GM15510 (cell line): ENCODE results near the gene MRPL49.

Source experiments
- POLR2A ChIP-seq: IDR thresholded peaks from 3 replicates; pipeline ENCODE4 v1.6.1; 2011; ENCODE audit warnings: borderline replicate concordance; ENCODE audit not compliant: insufficient read length; ENCODE audit errors: extremely low read depth

The MRPL49 gene

DNA sequence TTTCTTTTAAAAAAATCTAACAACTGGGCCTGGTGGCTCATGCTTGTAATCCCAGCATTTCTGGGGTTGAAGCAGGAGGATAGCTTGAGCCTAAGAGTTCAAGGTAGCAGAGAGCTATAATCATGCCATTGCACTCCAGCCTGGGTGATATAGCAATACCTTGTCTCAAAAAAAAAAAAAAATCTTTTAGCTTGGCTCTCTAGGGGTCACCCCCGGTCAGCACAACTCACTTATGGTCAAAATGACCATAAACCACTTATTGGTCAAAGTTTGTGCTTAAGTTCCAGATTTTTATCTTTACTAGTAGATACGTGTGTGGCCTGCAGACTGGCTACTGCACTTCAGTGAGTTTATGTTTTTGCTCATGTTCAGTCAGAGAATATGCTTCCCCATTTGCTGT lies 41.6 kb downstream of the MRPL49 start:
- no peak for TF ChIP-seq POLR2A

GRCh38 chr11:65165410-65166317 lies 43.5 kb downstream of the MRPL49 start:
- no peak for TF ChIP-seq POLR2A

DNA sequence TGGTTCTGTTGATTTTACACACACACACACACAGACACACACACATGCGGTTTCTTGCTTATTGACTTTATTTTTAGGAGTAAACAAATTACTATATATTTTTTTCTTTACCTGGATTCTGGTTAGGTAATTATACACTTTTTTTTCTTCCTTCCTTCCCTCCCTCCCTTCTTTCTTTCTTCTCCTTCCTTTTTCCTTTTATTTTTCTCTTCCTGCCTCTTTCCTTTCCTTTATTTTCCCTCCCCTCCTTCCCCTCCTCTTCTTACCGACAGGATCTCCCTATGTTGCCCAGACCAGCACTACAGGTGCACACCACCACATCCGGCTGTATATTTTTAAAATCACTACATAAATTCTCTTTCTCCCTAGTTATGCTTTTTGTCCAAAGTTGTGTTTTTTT lies 44.8 kb downstream of the MRPL49 start:
- TF ChIP-seq POLR2A, result no peak

DNA sequence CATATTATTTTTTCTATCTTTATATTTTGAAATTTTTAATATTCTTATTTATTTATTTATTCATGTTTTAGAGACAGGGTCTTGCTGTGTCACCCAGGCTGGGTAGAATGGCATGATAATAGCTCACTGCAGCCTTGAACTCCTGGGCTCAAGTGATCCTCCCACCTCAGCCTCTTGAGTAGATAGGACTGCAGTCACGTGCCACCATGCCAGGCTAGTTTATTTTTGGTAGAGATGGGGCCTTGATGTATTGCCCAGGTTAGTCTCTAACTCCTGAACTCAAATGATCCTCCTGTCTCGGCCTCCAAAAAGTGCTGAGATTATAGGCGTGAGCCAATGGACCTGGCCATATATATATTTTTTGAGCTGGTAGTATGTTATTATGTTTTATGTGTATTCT lies 45.5 kb downstream of the MRPL49 start:
- TF ChIP-seq POLR2A, result no peak

- no peak for TF ChIP-seq POLR2A
These were observed 47.1 kb downstream of the MRPL49 start for GRCh38 chr11:65169164-65169641.

- TF ChIP-seq POLR2A, result no peak
These were observed 48.0 kb downstream of the MRPL49 start, which contains the start of gene SPDYC for GRCh38 chr11:65170058-65170534. SPDYC (plus strand) TSS chr11:65170233; CDS start chr11:65171358, 1,125 bp downstream.

DNA sequence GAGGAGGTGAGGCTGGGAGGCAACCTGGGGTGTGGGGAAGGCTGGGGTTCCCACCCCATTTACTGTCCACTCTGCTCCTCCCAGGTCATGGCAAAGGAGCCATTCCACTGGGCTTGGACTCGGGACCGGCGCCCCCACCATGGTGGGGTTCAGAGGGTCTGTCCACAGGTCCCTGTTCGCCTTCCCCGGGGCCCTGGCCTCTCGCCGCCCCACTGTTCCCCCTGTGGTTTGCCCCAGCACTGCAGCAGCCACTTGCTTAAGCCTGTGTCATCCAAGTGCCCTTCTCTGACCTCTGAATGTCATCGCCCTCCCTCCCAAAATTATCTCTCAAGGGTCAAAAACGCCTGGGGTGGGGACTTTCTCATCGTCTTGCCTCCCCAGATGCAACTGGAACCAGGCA lies 50.5 kb downstream of the MRPL49 start:
- TF ChIP-seq POLR2A, result no peak
